Measurements from ENCODE around the gene GPR61.
A peak's percentile ranks its signal among the peaks of the same experiment; 100 is the strongest.

DNA sequence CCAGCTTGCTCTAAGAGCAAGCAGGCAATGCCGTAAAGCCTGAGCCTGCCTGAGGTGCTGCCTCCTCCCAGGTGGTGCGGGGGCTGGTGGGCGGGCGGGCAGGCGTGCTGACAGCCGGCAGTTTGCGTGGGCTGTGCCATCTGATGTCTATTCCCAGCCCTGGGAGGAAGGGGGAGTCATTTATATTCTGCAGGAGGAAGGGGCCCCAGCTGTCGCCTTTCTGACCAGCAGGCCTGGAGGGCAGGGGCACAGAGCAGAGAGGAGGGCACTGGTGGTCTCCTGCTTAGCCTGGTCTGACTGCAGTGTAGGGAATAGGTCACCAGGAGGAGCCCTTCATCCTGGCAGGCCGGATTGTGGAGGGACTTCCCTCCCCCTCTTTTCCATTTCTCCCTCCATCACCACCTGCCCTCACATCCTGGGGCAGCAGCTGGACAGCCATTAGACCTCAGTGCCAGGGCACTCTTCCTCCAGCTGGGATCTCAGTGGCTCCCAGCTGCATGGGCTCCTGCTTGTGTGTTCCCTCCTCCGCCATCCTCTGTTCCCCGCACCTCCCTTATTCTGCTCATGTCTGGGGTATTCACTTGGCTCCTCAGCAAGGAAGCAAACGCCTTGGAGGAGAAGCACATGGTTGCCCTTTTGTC, 41.4 kb upstream of the GPR61 start:
- TF ChIP-seq SRSF9 (IDR thresholded peaks at IDR 0.05; ENCODE audit: borderline replicate concordance, low read depth, low read length) (no peak), SMC3 (conservative IDR thresholded peaks at IDR 0.05; ENCODE audit: insufficient read depth, low read depth, low read length) (peak; percentile 66), SMAD4 (CRISPR knock-in tag; conservative IDR thresholded peaks at IDR 0.05) (no peak), BRD4 (IDR thresholded peaks at IDR 0.05) (no peak), TRIM25 (IDR thresholded peaks at IDR 0.05; ENCODE audit: borderline replicate concordance) (no peak), GABPA (tag; conservative IDR thresholded peaks at IDR 0.05; ENCODE audit: low read depth) (no peak), TEAD1 (CRISPR knock-in tag; IDR thresholded peaks at IDR 0.05) (no peak), NR2C2 (CRISPR knock-in tag; IDR thresholded peaks at IDR 0.05) (no peak), NR2C2 (tag; IDR thresholded peaks at IDR 0.05) (no peak), ZC3H11A (IDR thresholded peaks at IDR 0.05; ENCODE audit: low read depth, low read length) (no peak), NKRF (IDR thresholded peaks at IDR 0.05; ENCODE audit: borderline replicate concordance) (no peak)
- TF ChIP-seq, protein P1, sequence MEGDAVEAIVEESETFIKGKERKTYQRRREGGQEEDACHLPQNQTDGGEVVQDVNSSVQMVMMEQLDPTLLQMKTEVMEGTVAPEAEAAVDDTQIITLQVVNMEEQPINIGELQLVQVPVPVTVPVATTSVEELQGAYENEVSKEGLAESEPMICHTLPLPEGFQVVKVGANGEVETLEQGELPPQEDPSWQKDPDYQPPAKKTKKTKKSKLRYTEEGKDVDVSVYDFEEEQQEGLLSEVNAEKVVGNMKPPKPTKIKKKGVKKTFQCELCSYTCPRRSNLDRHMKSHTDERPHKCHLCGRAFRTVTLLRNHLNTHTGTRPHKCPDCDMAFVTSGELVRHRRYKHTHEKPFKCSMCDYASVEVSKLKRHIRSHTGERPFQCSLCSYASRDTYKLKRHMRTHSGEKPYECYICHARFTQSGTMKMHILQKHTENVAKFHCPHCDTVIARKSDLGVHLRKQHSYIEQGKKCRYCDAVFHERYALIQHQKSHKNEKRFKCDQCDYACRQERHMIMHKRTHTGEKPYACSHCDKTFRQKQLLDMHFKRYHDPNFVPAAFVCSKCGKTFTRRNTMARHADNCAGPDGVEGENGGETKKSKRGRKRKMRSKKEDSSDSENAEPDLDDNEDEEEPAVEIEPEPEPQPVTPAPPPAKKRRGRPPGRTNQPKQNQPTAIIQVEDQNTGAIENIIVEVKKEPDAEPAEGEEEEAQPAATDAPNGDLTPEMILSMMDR (IDR thresholded peaks at IDR 0.05 in 2 of 3, conservative IDR thresholded peaks at IDR 0.05 in 1 of 3; ENCODE audit: insufficient read depth in 2 of 3, low read depth in 1 of 3, low read length in 3 of 3), result peak; percentile 63 to 75 (median 71)

Measured in K562 (cell line).